Duodenal mucosa (tissue), 2 donors: ENCODE data around the gene PLCB4.
"Not testable (repeated sequence)": the region's sequence is repeated elsewhere in the genome, so short reads cannot be mapped to it uniquely, and the experiment has no call there.

ENCODE experiments used
- H3K27ac ChIP-seq: one replicate; pipeline ENCODE4 v1.7.0; 2013; ENCODE audit warnings: low read depth, low read length
- H3K27me3 ChIP-seq, 2 donors: one replicate each; pipeline ENCODE4 v1.7.0; 2013; ENCODE audit warnings: low read length in 2 of 2, control low read depth in 1 of 2; ENCODE audit not compliant: insufficient read depth in 2 of 2, control insufficient read depth in 1 of 2
- H3K36me3 ChIP-seq, 2 donors: one replicate each; pipeline ENCODE4 v1.7.0; 2013; ENCODE audit warnings: low read length in 2 of 2, control low read depth in 1 of 2; ENCODE audit not compliant: insufficient read depth in 2 of 2, control insufficient read depth in 1 of 2
- H3K4me1 ChIP-seq, 2 donors: one replicate each; pipeline ENCODE4 v1.7.0; 2013; ENCODE audit warnings: low read length in 2 of 2, control low read depth in 1 of 2; ENCODE audit not compliant: insufficient read depth in 2 of 2, control insufficient read depth in 1 of 2
- H3K4me3 ChIP-seq, 2 donors: one replicate each; pipeline ENCODE4 v1.7.0; 2013; ENCODE audit warnings: low read length in 2 of 2, low read depth in 1 of 2
- H3K9ac ChIP-seq, 2 donors: one replicate each; pipeline ENCODE4 v1.7.0; 2013; ENCODE audit warnings: low read length in 2 of 2, low read depth in 1 of 2
- H3K9me3 ChIP-seq, 2 donors: one replicate each; pipeline ENCODE4 v1.7.0; 2013; ENCODE audit warnings: low read length in 2 of 2, control low read depth in 1 of 2; ENCODE audit not compliant: control insufficient read depth in 1 of 2

The PLCB4 gene

DNA sequence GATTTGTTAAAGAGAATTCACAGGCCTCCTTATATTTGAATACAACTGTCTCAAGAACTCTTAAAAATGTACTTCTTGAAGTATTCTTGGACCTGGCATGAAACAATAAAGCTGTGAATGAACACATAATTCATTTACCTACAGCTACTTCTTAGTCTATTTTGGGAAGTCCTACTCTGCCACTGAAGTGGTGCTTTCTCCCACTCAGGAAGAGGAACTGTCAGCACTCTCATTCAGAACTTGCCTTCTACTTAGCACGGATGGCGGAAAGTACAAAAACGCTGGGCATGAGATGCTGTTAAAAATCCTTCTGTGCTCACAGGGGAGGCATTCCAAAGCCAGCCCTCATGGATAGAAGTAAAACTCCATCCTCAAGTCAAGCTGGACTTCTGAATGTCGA, 300.7 kb downstream of the PLCB4 start:
- H3K27ac ChIP-seq = no peak overlapping the region

GRCh38 chr20:9374072-9374471, 305.2 kb downstream of the PLCB4 start:
- Histone ChIP-seq H3K4me1 (peaks cover 0 to 8% of the 10 kb centered on the region in 2 donors), H3K9me3 (no peaks in the 10 kb centered on the region), H3K27ac (no peak overlapping the region), H3K9ac (no peak overlapping the region), H3K4me3 (no peak overlapping the region), H3K27me3 (no peaks in the 10 kb centered on the region), H3K36me3 (no peaks in the 10 kb centered on the region)

More for the DNA sequence above, 300.7 kb downstream of the PLCB4 start:
- H3K9me3 ChIP-seq = no peaks in the 10 kb centered on the region
- H3K4me1 ChIP-seq = peaks cover 0 to 2% of the 10 kb centered on the region in 2 donors
- no peaks in the 10 kb centered on the region for H3K36me3 ChIP-seq
- H3K4me3 ChIP-seq = no peak overlapping the region
- no peak overlapping the region for H3K9ac ChIP-seq
- H3K27me3 ChIP-seq = no peaks in the 10 kb centered on the region

DNA sequence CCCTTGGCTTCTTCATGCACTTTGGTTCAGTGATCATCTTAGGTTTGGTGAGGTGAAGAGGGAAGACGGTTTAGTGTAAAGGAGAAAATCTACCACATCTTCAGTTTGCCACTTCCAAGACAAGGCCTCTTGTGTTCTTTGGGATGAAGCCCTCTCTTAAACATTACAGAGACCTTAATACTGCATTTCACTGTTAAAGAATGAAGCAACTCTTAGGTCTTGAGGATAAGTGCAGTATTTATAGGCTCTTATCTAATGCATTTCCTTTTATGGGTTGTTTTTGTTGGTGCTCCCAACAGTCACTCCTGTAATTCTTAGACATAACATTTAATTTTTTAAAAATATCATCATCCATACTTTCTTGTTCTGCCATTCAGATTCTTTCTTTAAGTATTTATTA, 305.6 kb downstream of the PLCB4 start:
- Histone ChIP-seq H3K4me1 (peaks cover 0 to 10% of the 10 kb centered on the region in 2 donors), H3K27me3 (no peaks in the 10 kb centered on the region), H3K9me3 (no peaks in the 10 kb centered on the region), H3K4me3 (no peak overlapping the region), H3K36me3 (no peaks in the 10 kb centered on the region), H3K27ac (no peak overlapping the region), H3K9ac (no peak overlapping the region)

GRCh38 chr20:9375221-9375681, 306.4 kb downstream of the PLCB4 start:
- Histone ChIP-seq H3K9me3 (no peaks in the 10 kb centered on the region), H3K4me1 (peaks cover 0 to 13% of the 10 kb centered on the region in 2 donors), H3K27ac (no peak overlapping the region), H3K36me3 (no peaks in the 10 kb centered on the region), H3K27me3 (no peaks in the 10 kb centered on the region), H3K4me3 (no peak overlapping the region), H3K9ac (no peak overlapping the region)

DNA sequence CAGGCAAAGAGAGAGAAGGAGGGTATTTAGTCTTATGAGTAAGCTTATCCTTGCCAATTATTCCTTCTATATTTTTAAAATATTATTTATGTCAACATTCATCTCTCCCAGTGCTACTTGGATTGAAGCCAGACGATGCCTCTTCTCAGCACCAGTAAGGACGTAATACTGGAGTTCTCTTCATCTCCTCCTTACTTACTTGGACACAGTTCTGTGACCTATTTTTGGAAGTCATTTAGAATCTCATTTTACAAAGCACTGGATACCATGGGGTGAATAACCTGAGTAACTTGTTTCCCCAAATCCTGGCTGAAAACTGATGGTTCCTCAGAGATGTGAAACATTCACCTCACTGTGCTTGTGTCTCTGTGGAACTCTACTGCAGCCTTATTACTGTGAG, 308.1 kb downstream of the PLCB4 start:
- Histone ChIP-seq H3K9ac (no peak overlapping the region), H3K27me3 (no peaks in the 10 kb centered on the region), H3K4me3 (no peak overlapping the region), H3K4me1 (peaks cover 5 to 24% of the 10 kb centered on the region in 2 donors), H3K27ac (no peak overlapping the region), H3K9me3 (no peaks in the 10 kb centered on the region), H3K36me3 (no peaks in the 10 kb centered on the region)

DNA sequence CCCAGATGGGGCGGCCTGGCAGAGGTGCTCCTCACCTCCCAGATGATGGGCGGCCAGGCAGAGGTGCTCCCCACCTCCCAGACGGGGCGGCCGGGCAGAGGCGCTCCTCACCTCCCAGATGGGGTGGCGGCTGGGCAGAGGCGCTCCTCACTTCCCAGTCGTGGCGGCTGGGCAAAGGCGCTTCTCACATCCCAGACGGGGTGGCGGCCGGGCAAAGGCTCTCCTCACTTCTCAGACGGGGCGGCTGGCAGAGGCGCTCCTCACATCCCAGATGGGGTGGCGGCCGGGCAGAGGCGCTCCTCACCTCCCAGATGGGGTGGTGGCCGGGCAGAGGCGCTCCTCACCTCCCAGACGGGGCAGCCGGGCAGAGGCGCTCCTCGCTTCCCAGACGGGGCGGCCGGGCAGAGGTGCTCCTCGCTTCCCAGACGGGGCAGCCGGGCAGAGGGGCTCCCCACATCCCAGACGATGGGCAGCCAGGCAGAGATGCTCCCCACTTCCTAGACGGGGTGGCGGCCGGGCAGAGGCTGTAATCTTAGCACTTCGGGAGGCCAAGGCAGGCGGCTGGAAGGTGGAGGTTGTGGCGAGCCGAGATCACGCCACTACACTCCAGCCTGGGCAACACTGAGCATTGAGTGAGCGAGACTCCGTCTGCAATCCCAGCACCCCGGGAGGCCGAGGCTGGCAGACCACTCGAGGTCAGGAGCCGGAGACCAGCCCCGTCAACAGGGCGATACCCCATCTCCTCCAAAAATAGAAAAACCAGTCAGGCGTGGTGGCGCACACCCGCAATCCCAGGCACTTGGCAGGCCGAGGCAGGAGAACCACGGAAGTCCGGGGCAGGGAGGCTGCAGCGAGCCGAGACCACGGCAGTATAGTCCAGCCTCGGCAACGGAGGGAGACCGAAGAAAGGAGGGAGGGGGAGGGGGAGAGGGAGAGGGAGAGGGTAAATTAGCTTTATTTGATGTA, 316.7 kb downstream of the PLCB4 start:
- H3K4me3 ChIP-seq, H3K27ac ChIP-seq, H3K36me3 ChIP-seq, H3K9ac ChIP-seq, H3K27me3 ChIP-seq, H3K9me3 ChIP-seq: not testable (repeated sequence)
- H3K4me1 ChIP-seq = peaks cover 33% of the 10 kb centered on the region in 2 donors

- H3K9me3 ChIP-seq = no peaks in the 10 kb centered on the region
- H3K36me3 ChIP-seq = no peaks in the 10 kb centered on the region
- no peak overlapping the region for H3K4me3 ChIP-seq
- H3K9ac ChIP-seq = no peak overlapping the region
- no peak overlapping the region for H3K27ac ChIP-seq
- no peaks in the 10 kb centered on the region for H3K27me3 ChIP-seq
- peaks cover 40 to 44% of the 10 kb centered on the region in 2 donors for H3K4me1 ChIP-seq
These were observed 319.4 kb downstream of the PLCB4 start for GRCh38 chr20:9388160-9388812.

DNA sequence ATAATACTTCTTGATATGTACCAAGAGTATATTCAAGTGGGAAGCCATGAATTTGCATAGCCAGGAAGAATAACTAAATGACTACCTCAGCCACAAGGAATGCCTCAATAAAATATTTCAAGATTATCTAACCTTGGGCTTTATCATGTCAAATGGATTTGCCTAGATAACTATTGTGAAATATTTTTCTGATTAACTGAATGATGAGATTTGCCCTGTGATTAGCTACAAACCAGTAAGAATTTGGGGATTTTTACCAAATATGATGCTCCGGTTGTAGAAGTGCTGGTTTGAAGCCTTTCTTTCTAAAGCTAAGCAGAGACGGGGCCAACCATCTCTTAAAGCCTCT, 319.9 kb downstream of the PLCB4 start:
- no peak overlapping the region for H3K27ac ChIP-seq
- H3K36me3 ChIP-seq = no peaks in the 10 kb centered on the region
- no peaks in the 10 kb centered on the region for H3K27me3 ChIP-seq
- H3K4me1 ChIP-seq = peaks cover 40 to 46% of the 10 kb centered on the region in 2 donors
- no peaks in the 10 kb centered on the region for H3K9me3 ChIP-seq
- H3K4me3 ChIP-seq = no peak overlapping the region
- no peak overlapping the region for H3K9ac ChIP-seq

DNA sequence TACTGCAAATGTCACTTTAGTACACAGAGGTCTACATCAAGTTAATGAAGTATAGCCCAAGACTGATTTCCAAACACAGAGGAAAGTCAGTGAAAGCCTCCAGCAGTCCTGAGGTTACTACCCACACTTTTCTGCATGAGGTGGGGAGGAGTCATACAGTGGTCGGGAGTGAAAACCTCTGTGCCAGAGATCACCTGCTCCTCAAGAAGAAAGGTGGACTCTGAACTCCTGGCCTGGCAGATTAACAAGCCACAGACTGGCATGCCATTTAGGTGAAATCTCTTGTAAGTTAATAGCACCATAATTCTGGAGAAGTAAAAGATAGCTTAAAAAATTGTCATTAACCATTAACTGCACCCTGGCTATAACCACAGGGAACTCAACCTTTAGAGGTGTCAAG, 320.5 kb downstream of the PLCB4 start:
- no peaks in the 10 kb centered on the region for H3K9me3 ChIP-seq
- H3K27me3 ChIP-seq = no peaks in the 10 kb centered on the region
- no peaks in the 10 kb centered on the region for H3K36me3 ChIP-seq
- H3K9ac ChIP-seq = no peak overlapping the region
- no peak overlapping the region for H3K27ac ChIP-seq
- H3K4me3 ChIP-seq = no peak overlapping the region
- H3K4me1 ChIP-seq = peaks cover 40 to 46% of the 10 kb centered on the region in 2 donors

DNA sequence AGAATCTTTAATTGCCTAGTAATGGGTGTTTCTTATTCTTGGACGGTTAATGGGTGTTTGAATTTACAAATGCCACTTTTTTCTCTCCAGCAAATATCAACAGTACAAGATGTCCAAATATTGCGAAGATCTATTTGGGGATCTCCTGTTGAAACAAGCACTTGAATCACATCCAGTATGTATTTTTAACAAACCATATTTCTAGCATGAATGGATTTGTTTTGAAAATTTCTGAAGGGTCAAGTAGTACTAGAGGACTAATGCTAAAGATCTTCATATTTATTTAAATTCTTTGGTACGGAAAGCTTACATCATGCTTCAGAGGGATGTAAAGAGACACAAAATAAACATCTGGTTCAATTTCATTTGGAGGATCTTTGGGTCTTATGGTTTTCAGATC, 321.6 kb downstream of the PLCB4 start:
- H3K27ac ChIP-seq = no peak overlapping the region
- H3K9me3 ChIP-seq = no peaks in the 10 kb centered on the region
- H3K9ac ChIP-seq = no peak overlapping the region
- H3K27me3 ChIP-seq = no peaks in the 10 kb centered on the region
- peaks cover 40 to 46% of the 10 kb centered on the region in 2 donors for H3K4me1 ChIP-seq
- no peaks in the 10 kb centered on the region for H3K36me3 ChIP-seq
- H3K4me3 ChIP-seq = no peak overlapping the region
